ENCODE data around the gene ARMH3.
A peak's percentile ranks its signal among the peaks of the same experiment; 100 is the strongest.

ARMH3 gene

GRCh38 chr10:101817337-101818118 lies 238.4 kb downstream of the ARMH3 start:
- peak overlapping the region; percentile 98 for H3K9ac ChIP-seq (ENCODE audit: low read length)
- H2AK5ac ChIP-seq (ENCODE audit: low read length) = peak overlapping the region; percentile 94
- H3K4me1 ChIP-seq (ENCODE audit: control insufficient read depth in 1 of 2, insufficient read depth in 2 of 2, low read length in 2 of 2) = peaks cover 5 to 7% of the 10 kb centered on the region in 2 experiments
- no peak overlapping the region for H3K23ac ChIP-seq (ENCODE audit: low read length)
- H2BK120ac ChIP-seq (ENCODE audit: insufficient read depth, low read length, poor library complexity) = peak overlapping the region; percentile 74
- H3K18ac ChIP-seq (ENCODE audit: low read length) = peak overlapping the region; percentile 93
- peak overlapping the region; percentile 95 for H3K4me3 ChIP-seq (ENCODE audit: low read depth, low read length)
- peak overlapping the region; percentile 90 for H2BK5ac ChIP-seq (ENCODE audit: low read depth, low read length, poor library complexity)
- H3K79me1 ChIP-seq (ENCODE audit: low read length) = peaks cover 14% of the 10 kb centered on the region
- peak overlapping the region; percentile 85 for H3K14ac ChIP-seq (ENCODE audit: low read length)
- H4K8ac ChIP-seq (ENCODE audit: low read depth, low read length) = peak overlapping the region; percentile 82
- peaks cover 2% of the 10 kb centered on the region in 2 experiments for H3K36me3 ChIP-seq (ENCODE audit: control insufficient read depth in 1 of 2, insufficient read depth in 2 of 2, low read length in 2 of 2)
- peak overlapping the region; percentile 84 for H3K27ac ChIP-seq (ENCODE audit: low read depth, low read length)
- H3K4ac ChIP-seq (ENCODE audit: low read depth, low read length) = peak overlapping the region; percentile 99
- no CpG with 5 or more reads among the region's 44 CpGs for WGBS (ENCODE audit: extremely low coverage, insufficient coverage, insufficient read length)
- H2AFZ ChIP-seq (ENCODE audit: insufficient read depth, low read length, poor library complexity) = peak overlapping the region; percentile 62
- peak overlapping the region; percentile 79 for H4K91ac ChIP-seq (ENCODE audit: low read depth, low read length)
- H2BK12ac ChIP-seq (ENCODE audit: low read length) = no peak overlapping the region
- H3K79me2 ChIP-seq (ENCODE audit: control insufficient read depth, insufficient read depth, low read length, poor library complexity) = peaks cover 23% of the 10 kb centered on the region
- peak overlapping the region; percentile 45 for H4K12ac ChIP-seq (ENCODE audit: low read depth, low read length)
- H3K9me3 ChIP-seq (ENCODE audit: insufficient read depth, low read depth, low read length) = no peaks in the 10 kb centered on the region
- H3K4me2 ChIP-seq (ENCODE audit: low read length) = peak overlapping the region; percentile 77
- peak; percentile 41 to 53 for DNase-seq
- no peaks in the 10 kb centered on the region for H3K27me3 ChIP-seq (ENCODE audit: insufficient read depth, low read length)

DNA sequence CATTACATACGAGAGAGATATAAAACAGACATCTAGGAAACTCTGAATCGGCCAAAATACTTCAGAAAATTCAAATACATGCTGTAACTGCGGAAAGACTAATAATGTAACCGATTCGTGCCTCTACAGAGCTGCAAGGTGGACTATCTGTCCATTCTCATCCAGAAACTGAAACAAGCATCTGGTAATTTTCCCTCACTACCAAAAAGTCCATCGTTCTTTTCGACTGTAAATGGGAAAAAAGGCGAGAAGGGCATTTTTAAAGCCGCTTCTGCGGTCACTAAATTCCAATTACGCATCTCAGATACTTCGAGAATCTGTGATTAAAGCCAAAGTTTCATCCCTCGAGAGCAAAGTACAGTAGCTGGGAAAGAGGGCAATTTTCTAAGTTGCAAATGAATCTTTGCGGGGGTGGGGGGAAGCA lies 239.0 kb downstream of the ARMH3 start:
- no peak overlapping the region for H4K91ac ChIP-seq (ENCODE audit: low read depth, low read length)
- no peak overlapping the region for H2BK5ac ChIP-seq (ENCODE audit: low read depth, low read length, poor library complexity)
- DNase-seq = no peak
- no peaks in the 10 kb centered on the region for H3K9me3 ChIP-seq (ENCODE audit: insufficient read depth, low read depth, low read length)
- H3K79me2 ChIP-seq (ENCODE audit: control insufficient read depth, insufficient read depth, low read length, poor library complexity) = peaks cover 23% of the 10 kb centered on the region
- peak overlapping the region; percentile 95 for H3K4me3 ChIP-seq (ENCODE audit: low read depth, low read length)
- peaks cover 14% of the 10 kb centered on the region for H3K79me1 ChIP-seq (ENCODE audit: low read length)
- no peak overlapping the region for H3K18ac ChIP-seq (ENCODE audit: low read length)
- H2AK5ac ChIP-seq (ENCODE audit: low read length) = no peak overlapping the region
- no peak overlapping the region for H2BK120ac ChIP-seq (ENCODE audit: insufficient read depth, low read length, poor library complexity)
- H3K27me3 ChIP-seq (ENCODE audit: insufficient read depth, low read length) = no peaks in the 10 kb centered on the region
- H3K14ac ChIP-seq (ENCODE audit: low read length) = no peak overlapping the region
- H3K4me1 ChIP-seq (ENCODE audit: control insufficient read depth in 1 of 2, insufficient read depth in 2 of 2, low read length in 2 of 2) = peaks cover 5 to 7% of the 10 kb centered on the region in 2 experiments
- H3K23ac ChIP-seq (ENCODE audit: low read length) = no peak overlapping the region
- peaks cover 5 to 7% of the 10 kb centered on the region in 2 experiments for H3K36me3 ChIP-seq (ENCODE audit: control insufficient read depth in 1 of 2, insufficient read depth in 2 of 2, low read length in 2 of 2)
- H3K27ac ChIP-seq (ENCODE audit: low read depth, low read length) = no peak overlapping the region
- WGBS (ENCODE audit: extremely low coverage, insufficient coverage, insufficient read length) = no CpG with 5 or more reads among the region's 14 CpGs
- peak overlapping the region; percentile 99 for H3K4ac ChIP-seq (ENCODE audit: low read depth, low read length)
- H3K9ac ChIP-seq (ENCODE audit: low read length) = peak overlapping the region; percentile 98
- no peak overlapping the region for H4K8ac ChIP-seq (ENCODE audit: low read depth, low read length)
- peak overlapping the region; percentile 77 for H3K4me2 ChIP-seq (ENCODE audit: low read length)
- H2BK12ac ChIP-seq (ENCODE audit: low read length) = no peak overlapping the region
- no peak overlapping the region for H2AFZ ChIP-seq (ENCODE audit: insufficient read depth, low read length, poor library complexity)
- no peak overlapping the region for H4K12ac ChIP-seq (ENCODE audit: low read depth, low read length)

GRCh38 chr10:101816376-101816775 lies 239.6 kb downstream of the ARMH3 start:
- Histone ChIP-seq H3K79me1 (ENCODE audit: low read length) (peaks cover 14% of the 10 kb centered on the region), H3K79me2 (ENCODE audit: control insufficient read depth, insufficient read depth, low read length, poor library complexity) (peaks cover 23% of the 10 kb centered on the region), H3K4ac (ENCODE audit: low read depth, low read length) (peak overlapping the region; percentile 73), H3K4me1 (ENCODE audit: control insufficient read depth in 1 of 2, insufficient read depth in 2 of 2, low read length in 2 of 2) (peaks cover 5 to 7% of the 10 kb centered on the region in 2 experiments), H3K27ac (ENCODE audit: low read depth, low read length) (no peak overlapping the region), H3K23ac (ENCODE audit: low read length) (no peak overlapping the region), H2AK5ac (ENCODE audit: low read length) (no peak overlapping the region), H4K12ac (ENCODE audit: low read depth, low read length) (no peak overlapping the region), H2AFZ (ENCODE audit: insufficient read depth, low read length, poor library complexity) (no peak overlapping the region), H4K91ac (ENCODE audit: low read depth, low read length) (no peak overlapping the region), H3K14ac (ENCODE audit: low read length) (no peak overlapping the region), H3K9me3 (ENCODE audit: insufficient read depth, low read depth, low read length) (no peaks in the 10 kb centered on the region), H2BK5ac (ENCODE audit: low read depth, low read length, poor library complexity) (no peak overlapping the region), H4K8ac (ENCODE audit: low read depth, low read length) (no peak overlapping the region), H3K4me2 (ENCODE audit: low read length) (peak overlapping the region; percentile 77), H3K36me3 (ENCODE audit: control insufficient read depth in 1 of 2, insufficient read depth in 2 of 2, low read length in 2 of 2) (peaks cover 7 to 8% of the 10 kb centered on the region in 2 experiments), H3K4me3 (ENCODE audit: low read depth, low read length) (no peak overlapping the region), H3K9ac (ENCODE audit: low read length) (no peak overlapping the region), H3K27me3 (ENCODE audit: insufficient read depth, low read length) (no peaks in the 10 kb centered on the region), H2BK120ac (ENCODE audit: insufficient read depth, low read length, poor library complexity) (no peak overlapping the region), H3K18ac (ENCODE audit: low read length) (no peak overlapping the region), H2BK12ac (ENCODE audit: low read length) (no peak overlapping the region)
- WGBS (ENCODE audit: extremely low coverage, insufficient coverage, insufficient read length) = no CpG with 5 or more reads among the region's 5 CpGs
- no peak for DNase-seq

- no peak overlapping the region for H3K9ac ChIP-seq (ENCODE audit: low read length)
- H3K79me1 ChIP-seq (ENCODE audit: low read length) = peaks cover 14% of the 10 kb centered on the region
- no peaks in the 10 kb centered on the region for H3K27me3 ChIP-seq (ENCODE audit: insufficient read depth, low read length)
- no peaks in the 10 kb centered on the region for H3K9me3 ChIP-seq (ENCODE audit: insufficient read depth, low read depth, low read length)
- no peak overlapping the region for H3K27ac ChIP-seq (ENCODE audit: low read depth, low read length)
- no peak overlapping the region for H2BK120ac ChIP-seq (ENCODE audit: insufficient read depth, low read length, poor library complexity)
- no peak overlapping the region for H4K8ac ChIP-seq (ENCODE audit: low read depth, low read length)
- H3K4me3 ChIP-seq (ENCODE audit: low read depth, low read length) = no peak overlapping the region
- peak; percentile 62 to 82 for DNase-seq
- H2AK5ac ChIP-seq (ENCODE audit: low read length) = no peak overlapping the region
- H3K36me3 ChIP-seq (ENCODE audit: control insufficient read depth in 1 of 2, insufficient read depth in 2 of 2, low read length in 2 of 2) = peaks cover 15 to 16% of the 10 kb centered on the region in 2 experiments
- H2BK5ac ChIP-seq (ENCODE audit: low read depth, low read length, poor library complexity) = no peak overlapping the region
- H2AFZ ChIP-seq (ENCODE audit: insufficient read depth, low read length, poor library complexity) = no peak overlapping the region
- WGBS (ENCODE audit: extremely low coverage, insufficient coverage, insufficient read length) = no CpG with 5 or more reads among the region's 8 CpGs
- no peak overlapping the region for H3K14ac ChIP-seq (ENCODE audit: low read length)
- no peak overlapping the region for H4K12ac ChIP-seq (ENCODE audit: low read depth, low read length)
- no peak overlapping the region for H3K23ac ChIP-seq (ENCODE audit: low read length)
- H2BK12ac ChIP-seq (ENCODE audit: low read length) = no peak overlapping the region
- H4K91ac ChIP-seq (ENCODE audit: low read depth, low read length) = no peak overlapping the region
- H3K4me1 ChIP-seq (ENCODE audit: control insufficient read depth in 1 of 2, insufficient read depth in 2 of 2, low read length in 2 of 2) = peaks cover 5 to 7% of the 10 kb centered on the region in 2 experiments
- no peak overlapping the region for H3K18ac ChIP-seq (ENCODE audit: low read length)
- H3K4ac ChIP-seq (ENCODE audit: low read depth, low read length) = peak overlapping the region; percentile 67
- no peak overlapping the region for H3K4me2 ChIP-seq (ENCODE audit: low read length)
- peaks cover 23% of the 10 kb centered on the region for H3K79me2 ChIP-seq (ENCODE audit: control insufficient read depth, insufficient read depth, low read length, poor library complexity)
Observed at GRCh38 chr10:101814466-101815071, 241.4 kb downstream of the ARMH3 start.

All from trophoblast cell (in vitro differentiated cells and primary cell).